SK-N-SH treated with all-trans-retinoic acid at 6 μM for 48 hours (cell line): ENCODE measurements around the gene SCO2.

ENCODE experiments used
- ATAC-seq: fragments of 200-7000 bp; cut with Tn5 transposase; 3 replicates; pipeline ENCODE4 v1.9.1; 2020; ENCODE audit warnings: mild to moderate bottlenecking, moderate library complexity
- CREB5 ChIP-seq: fragments of 250-450 bp; sonication (Bioruptor Pico); IDR thresholded peaks from 2 replicates; pipeline ENCODE4 v1.5.1; 2020; ENCODE audit warnings: low read depth, mild to moderate bottlenecking, moderate library complexity
- CSDC2 ChIP-seq: fragments of 250-450 bp; sonication (Bioruptor Pico); IDR thresholded peaks from 2 replicates; pipeline ENCODE4 v1.5.0; 2020; ENCODE audit warnings: mild to moderate bottlenecking, moderate library complexity
- CSRNP3 ChIP-seq: fragments of 250-450 bp; sonication (Bioruptor Pico); IDR thresholded peaks from 2 replicates; pipeline ENCODE4 v1.5.1; 2021; ENCODE audit warnings: mild to moderate bottlenecking, moderate library complexity
- GLIS3 ChIP-seq: fragments of 250-450 bp; sonication (Bioruptor Pico); IDR thresholded peaks from 2 replicates; pipeline ENCODE4 v1.5.0; 2020; ENCODE audit warnings: mild to moderate bottlenecking, moderate library complexity
- ISL1 ChIP-seq: fragments of 250-450 bp; sonication (Bioruptor Pico); IDR thresholded peaks from 2 replicates; pipeline ENCODE4 v2.1.2; 2022; ENCODE audit warnings: mild to moderate bottlenecking, moderate library complexity
- OSR1 ChIP-seq: fragments of 250-450 bp; sonication (Bioruptor Pico); IDR thresholded peaks from 2 replicates; pipeline ENCODE4 v1.8.0; 2022; ENCODE audit warnings: moderate library complexity, mild to moderate bottlenecking, inconsistent platforms
- PPARA ChIP-seq: fragments of 250-450 bp; sonication (Bioruptor Pico); IDR thresholded peaks from 2 replicates; pipeline ENCODE4 v1.5.0; 2020; ENCODE audit warnings: mild to moderate bottlenecking, borderline replicate concordance
- RARB ChIP-seq: fragments of 250-450 bp; sonication (Bioruptor Pico); IDR thresholded peaks from 2 replicates; pipeline ENCODE4 v1.8.0; 2021; ENCODE audit warnings: mild to moderate bottlenecking, moderate library complexity
- SNAI2 ChIP-seq: fragments of 250-450 bp; sonication (Bioruptor Pico); IDR thresholded peaks from 2 replicates; pipeline ENCODE4 v1.5.0; 2020; ENCODE audit warnings: mild to moderate bottlenecking, moderate library complexity
- TCF4 ChIP-seq: fragments of 250-450 bp; sonication (Bioruptor Pico); IDR thresholded peaks from 2 replicates; pipeline ENCODE4 v1.8.0; 2021; ENCODE audit warnings: mild to moderate bottlenecking, moderate library complexity, borderline replicate concordance
- TSHZ2 ChIP-seq: fragments of 250-450 bp; sonication (Bioruptor Pico); IDR thresholded peaks from 2 replicates; pipeline ENCODE4 v1.5.0; 2020; ENCODE audit warnings: mild to moderate bottlenecking, moderate library complexity
- ZC3H10 ChIP-seq: fragments of 250-450 bp; sonication (Bioruptor Pico); IDR thresholded peaks from 2 replicates; pipeline ENCODE4 v1.5.1; 2021; ENCODE audit warnings: mild to moderate bottlenecking, moderate library complexity
- ZFP3 ChIP-seq: fragments of 250-450 bp; sonication (Bioruptor Pico); IDR thresholded peaks from 2 replicates; pipeline ENCODE4 v1.5.0; 2020; ENCODE audit warnings: mild to moderate bottlenecking, moderate library complexity
- ZFP30 ChIP-seq: fragments of 450-650 bp; formaldehyde crosslinking; IDR thresholded peaks from 2 replicates; pipeline ENCODE4 v1.5.0; 2022; ENCODE audit warnings: mild to moderate bottlenecking, moderate library complexity
- ZNF565 ChIP-seq: fragments of 450-650 bp; formaldehyde crosslinking; conservative IDR thresholded peaks from 2 replicates; pipeline ENCODE4 v1.5.0; 2020; ENCODE audit warnings: low read depth, mild to moderate bottlenecking, moderate library complexity
- ZNF70 ChIP-seq: fragments of 450-650 bp; formaldehyde crosslinking; IDR thresholded peaks from 2 replicates; pipeline ENCODE4 v1.5.0; 2020; ENCODE audit warnings: mild to moderate bottlenecking, moderate library complexity
- ZNF8 ChIP-seq: fragments of 450-650 bp; formaldehyde crosslinking; IDR thresholded peaks from 2 replicates; pipeline ENCODE4 v1.5.0; 2020; ENCODE audit warnings: mild to moderate bottlenecking, moderate library complexity
- TF ChIP-seq, protein P1 (sequence below): fragments of 250-450 bp; sonication (Bioruptor Pico); IDR thresholded peaks from 2 replicates; pipeline ENCODE4 v1.8.0; 2021; ENCODE audit warnings: low read depth, mild to moderate bottlenecking, moderate library complexity, borderline replicate concordance
- TF ChIP-seq, protein P2 (sequence below): fragments of 250-450 bp; sonication (Bioruptor Pico); IDR thresholded peaks from 2 replicates; pipeline ENCODE4 v1.8.0; 2020; ENCODE audit warnings: mild to moderate bottlenecking, moderate library complexity, borderline replicate concordance

The SCO2 gene

DNA sequence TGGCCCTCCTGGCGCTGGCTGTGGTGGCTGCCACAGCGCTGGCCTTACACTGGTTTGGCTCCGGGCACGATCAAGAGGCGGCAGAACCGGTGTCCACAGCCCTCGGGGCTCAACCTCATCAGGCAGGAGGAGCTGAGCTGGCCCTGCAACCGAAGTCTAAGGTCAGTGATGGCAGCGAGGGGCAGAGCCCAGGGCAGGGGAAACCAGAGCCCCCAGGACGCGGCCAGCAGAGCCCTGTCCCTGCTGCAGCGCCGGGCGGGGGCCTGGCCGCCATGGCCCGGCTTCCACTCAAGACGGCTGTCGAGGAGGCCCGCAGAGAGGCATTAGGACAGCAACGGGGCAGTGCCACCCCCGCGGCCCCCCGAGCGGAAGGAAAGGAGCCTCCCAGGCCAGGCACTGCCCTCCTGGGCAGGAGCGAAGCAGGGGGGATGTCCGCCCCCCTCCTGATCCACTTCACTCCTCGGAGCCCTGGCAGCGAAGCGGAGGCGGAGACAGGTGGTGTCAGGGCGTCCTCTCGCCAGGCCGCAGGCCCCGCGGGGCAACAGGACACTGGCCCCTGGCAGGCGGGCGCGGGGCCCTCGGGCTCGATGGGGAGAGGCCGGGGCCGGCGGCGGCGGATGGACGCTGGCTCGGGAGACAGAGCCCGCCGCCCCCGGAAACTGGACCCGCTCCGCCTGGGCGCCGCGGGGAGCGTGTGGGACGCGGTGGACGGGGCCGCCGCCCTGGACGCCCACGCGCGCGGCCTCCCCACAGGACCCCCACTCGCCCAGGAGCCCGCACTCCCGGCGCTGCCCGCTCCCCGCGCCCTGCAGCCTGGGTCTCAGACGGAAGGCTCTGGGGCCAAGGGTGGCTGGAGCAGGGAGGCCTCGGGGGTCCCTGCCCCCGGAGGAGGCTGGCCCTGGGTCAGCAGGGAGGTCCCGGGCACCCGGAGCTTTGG lies 21.2 kb upstream of the SCO2 start:
- no peak for TF ChIP-seq PPARA (CRISPR knock-in tag)
- no peak for TF ChIP-seq OSR1 (CRISPR knock-in tag)
- TF ChIP-seq CSRNP3 (CRISPR knock-in tag) = no peak
- no peak for TF ChIP-seq ZNF70 (CRISPR knock-in tag)
- TF ChIP-seq ISL1 (CRISPR knock-in tag) = no peak
- no peak for TF ChIP-seq RARB (CRISPR knock-in tag)
- no peak for TF ChIP-seq ZFP30 (CRISPR knock-in tag)
- no peak for TF ChIP-seq SNAI2
- no peak for TF ChIP-seq GLIS3 (CRISPR knock-in tag)
- TF ChIP-seq ZNF8 = no peak
- no peak for TF ChIP-seq ZC3H10 (CRISPR knock-in tag)
- TF ChIP-seq, protein P1, sequence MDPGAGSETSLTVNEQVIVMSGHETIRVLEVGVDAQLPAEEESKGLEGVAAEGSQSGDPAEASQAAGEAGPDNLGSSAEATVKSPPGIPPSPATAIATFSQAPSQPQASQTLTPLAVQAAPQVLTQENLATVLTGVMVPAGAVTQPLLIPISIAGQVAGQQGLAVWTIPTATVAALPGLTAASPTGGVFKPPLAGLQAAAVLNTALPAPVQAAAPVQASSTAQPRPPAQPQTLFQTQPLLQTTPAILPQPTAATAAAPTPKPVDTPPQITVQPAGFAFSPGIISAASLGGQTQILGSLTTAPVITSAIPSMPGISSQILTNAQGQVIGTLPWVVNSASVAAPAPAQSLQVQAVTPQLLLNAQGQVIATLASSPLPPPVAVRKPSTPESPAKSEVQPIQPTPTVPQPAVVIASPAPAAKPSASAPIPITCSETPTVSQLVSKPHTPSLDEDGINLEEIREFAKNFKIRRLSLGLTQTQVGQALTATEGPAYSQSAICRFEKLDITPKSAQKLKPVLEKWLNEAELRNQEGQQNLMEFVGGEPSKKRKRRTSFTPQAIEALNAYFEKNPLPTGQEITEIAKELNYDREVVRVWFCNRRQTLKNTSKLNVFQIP (CRISPR knock-in tag) = no peak
- ATAC-seq = no peak

DNA sequence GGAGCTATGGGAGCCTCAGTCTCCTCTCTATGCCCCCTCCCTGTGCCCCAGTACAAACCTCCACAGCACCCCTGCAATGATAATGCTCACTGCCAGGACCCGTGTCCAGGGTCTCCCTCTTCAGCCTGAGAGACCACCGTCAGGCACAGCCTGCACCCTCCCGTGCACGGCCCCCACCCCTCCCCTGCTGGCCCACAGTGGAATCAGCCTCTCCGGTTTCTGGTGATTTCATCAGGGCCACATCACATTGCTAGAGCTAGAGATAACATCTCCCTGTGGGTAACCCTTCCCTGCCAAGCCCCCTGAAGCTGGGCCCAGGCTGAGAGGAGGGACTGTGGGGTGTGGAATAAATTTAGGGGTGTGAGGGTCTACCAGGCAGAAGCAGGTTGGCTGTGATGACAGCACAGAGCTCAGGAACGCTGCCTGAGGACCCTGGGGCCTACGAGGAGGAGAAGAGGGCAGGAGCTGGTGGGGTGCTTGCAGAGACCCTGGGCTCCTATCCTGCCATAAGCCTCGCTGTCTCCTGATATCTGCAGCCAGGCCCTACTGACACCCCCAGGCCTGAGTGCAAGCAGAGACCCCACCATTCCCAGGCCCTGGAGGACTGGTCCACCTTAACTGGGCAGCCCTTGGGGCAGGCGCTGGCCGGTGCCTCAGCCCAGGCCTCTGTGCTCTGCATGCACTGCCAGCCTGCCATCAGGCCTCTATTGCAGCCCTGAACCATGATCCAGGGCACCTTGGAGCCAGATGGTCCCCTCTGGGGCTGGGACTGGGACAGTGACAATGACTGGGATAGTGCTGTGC lies 20.3 kb upstream of the SCO2 start, which contains the start of gene KLHDC7B:
TSS of gene KLHDC7B (plus strand) at position 378 of the 804 bp plus-strand sequence. CDS start at position 723, 345 bp downstream.
- peak; percentile 47 for ATAC-seq
- TF ChIP-seq ZFP30 (CRISPR knock-in tag) (no peak), RARB (CRISPR knock-in tag) (no peak)

DNA sequence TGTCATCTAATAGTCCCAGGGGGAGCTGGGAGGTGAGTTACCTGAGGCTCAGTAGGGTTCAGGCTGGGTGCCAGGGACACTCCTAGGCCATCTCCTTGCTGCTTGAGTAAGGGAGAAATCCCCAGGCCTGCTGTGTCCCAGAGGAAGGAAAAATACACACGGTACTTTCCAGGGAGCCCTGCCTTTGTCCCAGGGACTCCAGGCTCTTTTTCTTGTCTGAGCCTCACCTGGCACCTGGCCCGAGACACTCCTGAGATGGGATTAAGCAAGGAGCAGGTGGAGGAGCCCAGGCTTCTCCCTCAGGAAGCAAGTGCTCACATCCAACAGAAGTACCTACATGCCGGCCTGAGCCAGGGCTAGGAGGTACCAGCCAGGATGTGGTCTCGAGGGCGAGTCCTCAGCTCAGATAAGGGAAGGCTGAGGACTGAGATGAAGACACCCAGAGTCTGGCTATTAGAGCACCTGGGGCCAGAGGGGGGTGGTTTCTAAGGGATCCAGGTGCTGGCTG lies 19.4 kb upstream of the SCO2 start:
- ATAC-seq = no peak
- TF ChIP-seq SNAI2 (no peak), CREB5 (CRISPR knock-in tag) (no peak), OSR1 (CRISPR knock-in tag) (no peak), ZNF8 (no peak), ZNF565 (no peak), ZFP3 (CRISPR knock-in tag) (no peak), TSHZ2 (no peak), ISL1 (CRISPR knock-in tag) (no peak), CSDC2 (CRISPR knock-in tag) (no peak)

- no peak for ATAC-seq
- no peak for TF ChIP-seq ZFP30 (CRISPR knock-in tag)
- TF ChIP-seq CREB5 (CRISPR knock-in tag) = no peak
- TF ChIP-seq GLIS3 (CRISPR knock-in tag) = no peak
- TF ChIP-seq ZC3H10 (CRISPR knock-in tag) = no peak
- TF ChIP-seq, protein P2, sequence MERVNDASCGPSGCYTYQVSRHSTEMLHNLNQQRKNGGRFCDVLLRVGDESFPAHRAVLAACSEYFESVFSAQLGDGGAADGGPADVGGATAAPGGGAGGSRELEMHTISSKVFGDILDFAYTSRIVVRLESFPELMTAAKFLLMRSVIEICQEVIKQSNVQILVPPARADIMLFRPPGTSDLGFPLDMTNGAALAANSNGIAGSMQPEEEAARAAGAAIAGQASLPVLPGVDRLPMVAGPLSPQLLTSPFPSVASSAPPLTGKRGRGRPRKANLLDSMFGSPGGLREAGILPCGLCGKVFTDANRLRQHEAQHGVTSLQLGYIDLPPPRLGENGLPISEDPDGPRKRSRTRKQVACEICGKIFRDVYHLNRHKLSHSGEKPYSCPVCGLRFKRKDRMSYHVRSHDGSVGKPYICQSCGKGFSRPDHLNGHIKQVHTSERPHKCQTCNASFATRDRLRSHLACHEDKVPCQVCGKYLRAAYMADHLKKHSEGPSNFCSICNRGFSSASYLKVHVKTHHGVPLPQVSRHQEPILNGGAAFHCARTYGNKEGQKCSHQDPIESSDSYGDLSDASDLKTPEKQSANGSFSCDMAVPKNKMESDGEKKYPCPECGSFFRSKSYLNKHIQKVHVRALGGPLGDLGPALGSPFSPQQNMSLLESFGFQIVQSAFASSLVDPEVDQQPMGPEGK = no peak
- TF ChIP-seq TCF4 (CRISPR knock-in tag) = no peak
- TF ChIP-seq ZFP3 (CRISPR knock-in tag) = no peak
- no peak for TF ChIP-seq OSR1 (CRISPR knock-in tag)
- no peak for TF ChIP-seq CSRNP3 (CRISPR knock-in tag)
- TF ChIP-seq ZNF70 (CRISPR knock-in tag) = no peak
These were observed 18.8 kb upstream of the SCO2 start for GRCh38 chr22:50544078-50544745.
